SJCRH30 (cell line): ENCODE measurements around the gene ISL2. TPM values are rescaled to one million over a fixed set of nuclear protein-coding genes. Genes with fewer than 3 reads are reported as not detected.

Experiments
- DNase-seq, 2 experiments: peaks; one replicate each; pipeline ENCODE4 v3.0.0-alpha.2; 2015 to 2020
- H3K27ac ChIP-seq: fragments of 250-450 bp; sonication (Bioruptor Pico); 2 replicates; pipeline ENCODE4 v1.5.1; 2020; ENCODE audit warnings: mild to moderate bottlenecking, moderate library complexity
- H3K27me3 ChIP-seq: fragments of 250-450 bp; sonication (Bioruptor Pico); 2 replicates; pipeline ENCODE4 v1.5.1; 2020; ENCODE audit warnings: mild to moderate bottlenecking, moderate library complexity
- H3K36me3 ChIP-seq: fragments of 250-450 bp; sonication (Bioruptor Pico); 2 replicates; pipeline ENCODE4 v1.5.1; 2020; ENCODE audit warnings: mild to moderate bottlenecking, moderate library complexity
- H3K4me1 ChIP-seq: fragments of 250-450 bp; sonication (Bioruptor Pico); 2 replicates; pipeline ENCODE4 v1.5.1; 2020; ENCODE audit warnings: mild to moderate bottlenecking, moderate library complexity
- H3K4me3 ChIP-seq: fragments of 250-450 bp; sonication (Bioruptor Pico); 2 replicates; pipeline ENCODE4 v1.5.1; 2020; ENCODE audit warnings: mild to moderate bottlenecking, moderate library complexity
- H3K9me3 ChIP-seq: fragments of 250-450 bp; sonication (Bioruptor Pico); replicated peaks from 2 replicates; pipeline ENCODE4 v1.5.1; 2020; ENCODE audit warnings: mild to moderate bottlenecking, moderate library complexity
- total RNA-seq: library from RNA; depleted of rRNA; stranded (reverse); fragments of >200 nt; shearing (Covaris generic); gene quantifications from 2 replicates; pipeline ENCODE4 v1.2.3, GENCODE V29; 2014; rRNA removed

Gene ISL2
- total RNA-seq, 1 experiment from 2014 or later = 4.3 TPM

DNA sequence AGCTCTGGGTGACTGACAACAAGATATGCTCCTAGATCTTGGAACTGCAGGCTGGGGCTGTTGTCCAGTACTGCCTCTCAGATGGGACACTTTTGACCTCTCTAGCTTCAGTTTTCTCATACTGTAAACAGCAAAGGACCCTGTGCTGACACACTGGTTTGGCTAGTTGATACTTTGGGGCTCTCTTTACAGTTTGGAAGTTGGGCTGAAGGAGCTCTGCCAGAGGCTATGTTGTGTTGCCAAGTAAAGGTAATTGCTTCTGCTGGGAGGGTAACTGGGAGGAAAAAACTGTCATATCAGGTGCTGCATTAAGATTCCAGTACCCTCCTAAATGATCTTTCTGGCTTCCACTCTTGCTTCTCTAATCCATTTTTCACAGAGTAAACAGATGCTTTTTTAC lies 54.0 kb downstream of the ISL2 start:
- Histone ChIP-seq H3K4me1 (peaks cover 6% of the 10 kb centered on the region; the same call in 1 of the 2 replicates), H3K36me3 (no peaks in the 10 kb centered on the region), H3K9me3 (no peaks in the 10 kb centered on the region), H3K27me3 (no peaks in the 10 kb centered on the region), H3K27ac (no peak overlapping the region), H3K4me3 (no peak overlapping the region)
- no peak for DNase-seq

DNA sequence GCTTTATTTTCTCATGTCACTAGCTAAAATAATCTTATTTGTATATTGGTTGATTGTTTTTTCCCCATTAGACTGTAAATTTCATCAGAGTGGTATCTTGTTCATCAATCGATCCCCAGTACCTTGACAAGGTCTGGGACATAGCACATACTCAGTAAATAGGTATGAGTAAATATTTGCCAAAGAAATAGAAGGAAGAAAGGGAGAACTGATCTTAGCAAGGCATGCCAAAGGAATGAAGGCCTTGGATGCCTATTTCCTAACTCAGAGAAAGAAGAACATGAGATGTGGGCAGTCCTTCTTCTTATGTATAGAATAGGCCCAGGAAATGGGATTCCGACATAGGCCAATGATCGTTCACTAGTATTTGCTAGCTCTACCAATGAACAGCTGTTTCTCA lies 54.7 kb downstream of the ISL2 start:
- Histone ChIP-seq H3K4me1 (peaks cover 6% of the 10 kb centered on the region; the same call in 1 of the 2 replicates), H3K36me3 (no peaks in the 10 kb centered on the region), H3K27me3 (no peaks in the 10 kb centered on the region), H3K9me3 (no peaks in the 10 kb centered on the region), H3K27ac (no peak overlapping the region), H3K4me3 (no peak overlapping the region)
- DNase-seq = no peak

DNA sequence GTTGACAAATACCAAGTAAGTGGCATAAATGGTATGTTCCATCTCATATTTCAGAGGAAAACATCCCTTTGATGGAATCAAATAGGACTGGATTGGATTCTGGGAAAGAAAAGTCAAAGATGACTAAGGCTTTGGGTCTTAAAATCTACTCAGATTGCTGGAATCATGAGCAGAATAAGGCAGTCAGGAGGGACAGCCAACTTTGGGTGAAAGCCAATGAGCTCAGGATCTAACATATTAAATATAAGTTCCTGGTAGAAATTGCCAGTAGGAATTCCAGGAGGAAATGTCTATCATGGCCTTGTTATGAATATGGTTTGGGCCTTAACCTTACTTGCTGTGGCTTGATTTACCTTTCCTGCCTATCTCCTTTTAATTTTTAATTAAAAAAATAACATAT lies 55.3 kb downstream of the ISL2 start:
- Histone ChIP-seq H3K27me3 (no peaks in the 10 kb centered on the region), H3K4me1 (peaks cover 6% of the 10 kb centered on the region; the same call in 1 of the 2 replicates), H3K4me3 (no peak overlapping the region), H3K9me3 (no peaks in the 10 kb centered on the region), H3K27ac (no peak overlapping the region), H3K36me3 (no peaks in the 10 kb centered on the region)
- DNase-seq = no peak

Other genes starting within 250 kb of the ISL2 start
- gene ETFA, start 25.3 kb upstream of the ISL2 start, total RNA-seq = 139 TPM in 2 replicates